Transverse colon (tissue), 4 donors: ENCODE data around the gene PTGER4. TPM values are rescaled to one million over a fixed set of nuclear protein-coding genes. Genes with fewer than 3 reads are reported as not detected.

Experiments used
- DNase-seq: peaks from one replicate; pipeline ENCODE4 v3.0.0-alpha.2; 2019
- H3K27ac ChIP-seq, 4 donors: fragments of 200-600 bp; sonication (generic); 2 replicates each; pipeline ENCODE4 v1.5.1; 2016 to 2018; ENCODE audit warnings: inconsistent platforms in 4 of 4
- H3K27me3 ChIP-seq: fragments of 200-600 bp; sonication (generic); 2 replicates; pipeline ENCODE4 v1.5.1; 2017; ENCODE audit warnings: inconsistent platforms
- H3K36me3 ChIP-seq, 4 donors: fragments of 200-600 bp; sonication (generic); 2 replicates each; pipeline ENCODE4 v1.5.1; 2017 to 2019; ENCODE audit warnings: inconsistent platforms in 4 of 4
- H3K4me1 ChIP-seq, 4 donors: fragments of 200-600 bp; sonication (generic); 2 replicates each; pipeline ENCODE4 v1.5.1; 2017 to 2020; ENCODE audit warnings: inconsistent platforms in 4 of 4
- H3K4me3 ChIP-seq, 4 donors: fragments of 200-600 bp; sonication (generic); 1 replicate in 1 of 4; 2 replicates in 3 of 4; pipeline versions ENCODE4 v1.5.1 to v1.6.1; 2017 to 2019; ENCODE audit warnings: inconsistent platforms in 4 of 4
- H3K9me3 ChIP-seq, 2 donors: fragments of 200-600 bp; sonication (generic); 2 replicates each; pipeline ENCODE4 v1.5.1; 2017 to 2019; ENCODE audit warnings: inconsistent platforms in 2 of 2
- CTCF ChIP-seq, 5 experiments: fragments of 200-600 bp in 3 of 5; fragments of 450-650 bp in 2 of 5; sonication (generic) in 3 of 5; IDR thresholded peaks; 1 replicate in 2 of 5; 2 replicates in 3 of 5; pipeline ENCODE4 v1.5.1; 2016 to 2017; ENCODE audit warnings: antibody characterized with exemption in 5 of 5, inconsistent platforms in 3 of 5, mild to moderate bottlenecking in 2 of 5, moderate library complexity in 1 of 5
- EP300 ChIP-seq: sonication (generic); formaldehyde crosslinking; IDR thresholded peaks from one replicate; pipeline ENCODE4 v1.6.1; 2017; ENCODE audit warnings: antibody characterized with exemption, low read depth
- POLR2A ChIP-seq: fragments of 450-650 bp; IDR thresholded peaks from one replicate; pipeline ENCODE4 v1.6.1; 2016; ENCODE audit warnings: antibody characterized with exemption, mild to moderate bottlenecking, moderate library complexity
- POLR2AphosphoS5 ChIP-seq, 3 donors: sonication (generic); formaldehyde crosslinking; IDR thresholded peaks; one replicate each; pipeline ENCODE4 v1.6.1; 2016; ENCODE audit warnings: antibody characterized with exemption in 3 of 3
- WGBS, 2 donors: methylation state at CpG; one replicate each; pipeline ENCODE4 v1.1.5; 2018; ENCODE audit warnings: low coverage in 1 of 2; 5-methylcytosine and 5-hydroxymethylcytosine counted together
- in situ Hi-C, 4 donors: fragments of 200-750 bp; cut with MboI; loops; one replicate each; pipeline versions ENCODE4 v1.15.0 to v1.15.1; 2017; ENCODE audit warnings: low sequenced_read_pairs in 3 of 4, low pct_ligation_motif_present in 1 of 4, low pct_unique_long_range_greater_than_20kb in 1 of 4
- intact Hi-C: fragments of 100-400 bp; cut with DNase I; formaldehyde crosslinking; loops from one replicate; pipeline ENCODE4 v1.15.1; 2023; ENCODE audit warnings: low total_unique reads
- total RNA-seq, 4 donors: library from RNA; depleted of rRNA; stranded (reverse); fragments of >200 nt; gene quantifications; one replicate each; pipeline ENCODE4 v1.1.0, GENCODE V29; 2016

Gene PTGER4
- total RNA-seq, 4 donors from 2014 or later, result 39.6 to 127 (median 105) TPM

DNA sequence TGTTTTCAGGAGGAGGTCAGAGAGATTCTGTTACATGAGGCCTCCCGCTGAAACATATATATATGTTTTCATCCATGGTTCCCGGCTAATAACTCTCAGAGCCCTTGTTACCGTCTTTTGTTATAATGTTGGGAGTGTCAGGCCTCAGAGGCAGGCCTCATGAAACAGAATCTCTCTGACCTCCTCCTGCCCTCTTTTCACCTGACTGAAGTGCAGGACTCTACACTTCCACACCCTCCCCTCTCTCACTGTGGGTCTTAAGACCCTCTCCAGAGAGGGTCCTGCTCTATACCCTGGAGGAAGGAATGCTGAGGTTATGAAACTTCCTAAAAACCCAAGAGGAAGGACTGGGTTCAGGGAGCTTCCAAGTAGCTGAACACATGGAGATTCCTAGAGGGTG lies 28.5 kb upstream of the PTGER4 start:
- no peaks in the 10 kb centered on the region for H3K9me3 ChIP-seq

DNA sequence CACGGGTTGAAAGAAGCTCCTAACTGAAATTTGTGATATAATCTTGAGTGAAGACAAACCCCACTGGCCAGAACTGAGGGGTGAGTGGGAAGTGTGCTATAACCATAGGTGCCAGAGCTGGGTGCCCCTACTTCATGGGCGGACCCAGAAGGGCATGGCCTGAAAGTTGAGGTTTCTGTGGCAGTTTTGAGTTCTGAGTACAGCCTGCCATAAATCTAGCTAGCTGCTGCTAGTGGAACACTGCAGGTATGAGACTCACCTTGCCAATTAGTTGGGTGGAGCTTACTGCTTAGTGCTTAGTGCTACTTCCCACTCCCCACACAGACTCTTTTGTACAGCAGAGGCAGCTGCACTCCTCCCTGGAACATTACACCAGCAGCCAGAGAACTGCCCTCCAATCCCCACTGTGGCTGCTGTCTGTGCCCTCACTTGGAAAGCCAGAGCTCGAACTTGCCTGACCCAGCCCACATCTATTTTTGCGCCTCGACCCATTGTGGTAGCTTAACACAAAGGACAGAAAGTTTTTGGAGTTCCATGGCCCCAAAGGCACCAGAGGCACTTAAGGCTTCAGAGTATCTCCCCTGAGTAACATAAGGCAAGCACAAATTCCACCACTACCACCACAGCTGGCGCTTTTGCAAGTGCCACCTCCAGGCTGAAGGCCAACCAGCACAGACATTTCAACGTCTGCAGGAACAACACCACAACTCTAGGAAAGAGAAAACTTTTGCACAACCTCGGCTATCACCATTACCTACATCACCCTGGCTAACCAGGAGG lies 27.1 kb upstream of the PTGER4 start:
- no peaks in the 10 kb centered on the region for H3K9me3 ChIP-seq
- 61% methylated on average over 8 of the region's 8 CpGs; no CpG with 5 or more reads in 1 of the 2 donors for WGBS, 2 donors
- in situ Hi-C loops, result no loop called here
- H3K4me1 ChIP-seq, result peaks cover 0 to 10% (median 5%) of the 10 kb centered on the region in 4 donors
- no peak overlapping the region for H3K4me3 ChIP-seq
- H3K27me3 ChIP-seq, result no peaks in the 10 kb centered on the region
- no peaks in the 10 kb centered on the region for H3K36me3 ChIP-seq
- peak in 2 of 3 donors; percentile 29 to 38 for TF ChIP-seq POLR2AphosphoS5 (IDR thresholded peaks at IDR 0.05)
- no peak for TF ChIP-seq POLR2A
- DNase-seq, result peak; percentile 58
- H3K27ac ChIP-seq, result peak overlapping the region in 3 of 4 donors; percentile 2 to 63 (median 54)
- intact Hi-C loops, result no loop called here

More for the DNA sequence above, 28.5 kb upstream of the PTGER4 start:
- intact Hi-C loops, result no loop called here
- Histone ChIP-seq H3K36me3 (no peaks in the 10 kb centered on the region), H3K27ac (no peak overlapping the region), H3K4me1 (peaks cover 0 to 12% (median 6%) of the 10 kb centered on the region in 4 donors), H3K27me3 (no peaks in the 10 kb centered on the region), H3K4me3 (no peak overlapping the region)
- TF ChIP-seq CTCF (IDR thresholded peaks at IDR 0.05) (no peak), POLR2A (no peak), POLR2AphosphoS5 (IDR thresholded peaks at IDR 0.05) (no peak), EP300 (no peak)
- DNase-seq, result no peak
- in situ Hi-C loops, result no loop called here
- 88 to 96% methylated on average over 3 of the region's 3 CpGs for WGBS, 2 donors

DNA sequence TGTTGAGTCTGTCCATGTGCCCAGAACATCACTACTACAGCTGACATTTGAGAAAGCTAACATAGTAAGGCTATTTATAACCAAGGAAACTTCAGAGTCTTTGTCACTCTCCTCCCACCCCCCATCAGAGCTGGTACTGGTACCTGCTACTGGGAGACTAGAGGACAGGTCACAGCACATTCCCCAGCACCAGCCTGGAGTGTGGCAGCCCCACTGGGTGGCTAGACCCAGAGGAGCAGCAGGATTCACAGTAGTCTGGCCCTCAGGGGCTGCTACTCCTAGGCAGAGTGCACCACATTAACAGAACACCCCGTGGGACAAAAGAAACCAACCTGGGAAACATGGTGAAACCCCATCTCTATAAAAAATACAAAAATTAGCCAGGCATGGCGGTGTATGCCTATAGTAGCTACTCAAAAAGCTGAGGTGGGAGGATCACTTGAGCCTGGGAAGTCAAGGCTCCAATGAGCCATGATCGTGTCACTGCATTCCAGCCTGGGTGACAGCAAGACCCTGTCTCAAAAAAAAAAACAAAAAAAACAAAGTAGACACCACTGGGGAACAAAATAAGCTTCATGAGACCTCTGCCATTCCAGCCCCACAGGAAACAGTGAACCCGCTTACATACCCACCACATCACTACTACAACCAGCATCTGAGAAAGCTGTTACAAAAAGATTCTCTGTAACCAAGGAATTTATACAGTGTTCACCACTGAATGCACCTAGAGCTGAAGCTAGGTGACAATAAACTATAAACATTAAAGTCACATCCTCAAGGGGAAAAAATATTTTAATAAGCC lies 26.3 kb upstream of the PTGER4 start:
- in situ Hi-C loops (no loop called here), intact Hi-C loops (no loop called here)
- Histone ChIP-seq H3K27me3 (no peaks in the 10 kb centered on the region), H3K9me3 (no peaks in the 10 kb centered on the region), H3K4me1 (peaks cover 0 to 10% (median 5%) of the 10 kb centered on the region in 4 donors), H3K27ac (peak overlapping the region in 2 of 4 donors; percentile 2 to 63), H3K4me3 (no peak overlapping the region), H3K36me3 (no peaks in the 10 kb centered on the region)
- WGBS, 2 donors, result 83 to 85% methylated on average over 1 to 4 of the region's 4 CpGs
- TF ChIP-seq POLR2AphosphoS5 (IDR thresholded peaks at IDR 0.05) (no peak), EP300 (no peak), POLR2A (no peak), CTCF (IDR thresholded peaks at IDR 0.05) (no peak)
- no peak for DNase-seq

GRCh38 chr5:40654377-40654991 lies 25.2 kb upstream of the PTGER4 start:
- WGBS, 2 donors, result 77 to 86% methylated on average over 4 of the region's 4 CpGs
- Histone ChIP-seq H3K4me1 (peaks cover 0 to 10% (median 5%) of the 10 kb centered on the region in 4 donors), H3K27me3 (no peaks in the 10 kb centered on the region), H3K9me3 (no peaks in the 10 kb centered on the region), H3K36me3 (no peaks in the 10 kb centered on the region), H3K27ac (no peak overlapping the region), H3K4me3 (no peak overlapping the region)
- TF ChIP-seq EP300 (no peak), POLR2A (no peak), CTCF (IDR thresholded peaks at IDR 0.05) (no peak), POLR2AphosphoS5 (IDR thresholded peaks at IDR 0.05) (no peak)
- in situ Hi-C loops, result no loop called here
- no peak for DNase-seq
- intact Hi-C loops, result no loop called here
